Activated CD4-positive, alpha-beta T cell treated with anti-CD3 and anti-CD28 coated beads for 48 hours (primary cell): Measurements from ENCODE around the gene PARD3.
"Not testable (repeated sequence)": the region's sequence is repeated elsewhere in the genome, so short reads cannot be mapped to it uniquely, and the experiment has no call there.

Experiments used
- DNase-seq: peaks from one replicate; pipeline ENCODE4 v3.0.0-alpha.2; 2020

PARD3 gene

DNA sequence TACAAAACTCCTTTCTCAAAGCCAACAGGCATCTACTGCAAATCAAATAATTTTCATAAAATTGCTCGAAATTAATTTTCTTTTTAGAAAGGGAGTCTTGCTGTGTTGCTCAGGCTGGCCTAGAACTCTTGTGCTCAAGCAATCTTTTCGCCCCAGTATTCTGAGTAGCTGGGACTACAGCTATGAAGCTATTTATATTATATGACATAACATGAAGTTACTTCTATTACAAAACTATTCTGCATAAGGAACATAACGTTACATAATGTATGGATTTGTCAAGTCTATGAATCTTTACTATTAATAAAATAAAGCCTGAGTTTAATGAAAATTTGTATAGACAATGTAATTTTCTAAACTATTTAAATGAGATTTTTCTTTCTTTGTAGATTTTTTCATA, 415.0 kb downstream of the PARD3 start:
- DNase-seq: no peak

GRCh38 chr10:34399013-34399412, 416.1 kb downstream of the PARD3 start:
- no peak for DNase-seq

- no peak for DNase-seq
Observed at GRCh38 chr10:34397324-34397723, 417.8 kb downstream of the PARD3 start.

- DNase-seq: no peak
Observed at GRCh38 chr10:34396663-34397062, 418.4 kb downstream of the PARD3 start.

DNA sequence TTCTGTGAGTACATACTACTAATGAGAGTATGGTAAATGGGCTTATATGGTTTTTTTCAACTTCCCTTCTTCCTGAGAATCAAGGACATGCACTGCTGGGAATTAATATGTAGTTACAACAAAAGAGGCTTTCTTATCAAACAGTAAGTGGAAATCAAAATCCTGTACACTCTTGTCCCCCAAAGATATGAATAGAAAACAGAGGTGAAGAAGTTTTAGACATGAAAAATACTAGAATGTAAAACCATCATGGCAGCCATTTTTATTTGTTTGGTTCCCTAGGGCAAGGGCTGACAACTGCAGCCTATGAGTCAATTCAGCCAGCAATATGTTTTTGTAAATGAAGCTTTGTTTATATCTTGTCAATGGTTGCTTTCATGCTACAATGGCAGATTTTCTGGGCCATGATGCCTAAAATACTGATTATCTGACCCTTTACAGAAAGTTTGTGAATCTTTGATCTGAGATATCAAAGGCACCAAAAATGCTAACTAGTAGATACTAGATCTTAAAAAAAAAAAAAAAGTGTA, 422.4 kb downstream of the PARD3 start:
- no peak for DNase-seq

DNA sequence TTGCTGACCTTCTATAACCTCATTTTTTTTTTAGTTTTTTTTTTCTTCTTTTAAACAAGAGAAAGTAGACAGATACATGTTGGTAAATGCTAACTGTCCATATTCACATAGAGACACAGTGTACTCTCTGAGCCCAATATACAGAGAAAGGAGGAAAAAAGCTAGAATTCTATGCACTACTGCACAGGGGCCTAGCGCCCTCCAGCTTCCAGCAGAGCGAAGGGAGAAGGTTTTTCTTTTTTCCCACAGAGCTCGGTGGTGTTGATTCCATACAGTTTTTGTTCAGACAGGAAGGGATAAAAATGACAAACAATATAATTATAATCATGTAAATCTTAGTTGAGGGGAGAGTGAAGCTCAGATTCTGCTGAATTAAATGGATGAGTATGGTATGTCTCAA, 423.9 kb downstream of the PARD3 start:
- DNase-seq: not testable (repeated sequence)

- DNase-seq: no peak
Observed at GRCh38 chr10:34389801-34390200, 425.3 kb downstream of the PARD3 start.

GRCh38 chr10:34386921-34387320, 428.2 kb downstream of the PARD3 start:
- no peak for DNase-seq

DNA sequence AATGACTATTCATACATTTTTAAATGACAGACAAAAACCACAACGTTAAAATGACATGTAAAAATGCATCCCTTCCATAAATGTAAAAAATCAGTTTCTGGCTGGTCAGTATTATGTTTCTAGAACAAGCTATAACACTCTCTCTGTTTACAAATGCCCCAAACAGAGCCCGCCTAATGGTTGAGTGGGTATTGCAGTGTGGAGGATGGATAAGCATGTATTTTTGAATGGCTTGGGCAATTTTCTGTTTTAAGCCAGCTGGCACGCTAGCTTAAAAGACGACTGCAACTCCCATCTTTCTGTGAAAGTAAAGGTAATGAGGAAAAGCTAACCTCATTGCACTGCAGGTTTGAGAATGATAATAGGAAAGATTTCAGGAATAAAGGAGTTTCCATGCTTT, 430.7 kb downstream of the PARD3 start:
- no peak for DNase-seq

DNA sequence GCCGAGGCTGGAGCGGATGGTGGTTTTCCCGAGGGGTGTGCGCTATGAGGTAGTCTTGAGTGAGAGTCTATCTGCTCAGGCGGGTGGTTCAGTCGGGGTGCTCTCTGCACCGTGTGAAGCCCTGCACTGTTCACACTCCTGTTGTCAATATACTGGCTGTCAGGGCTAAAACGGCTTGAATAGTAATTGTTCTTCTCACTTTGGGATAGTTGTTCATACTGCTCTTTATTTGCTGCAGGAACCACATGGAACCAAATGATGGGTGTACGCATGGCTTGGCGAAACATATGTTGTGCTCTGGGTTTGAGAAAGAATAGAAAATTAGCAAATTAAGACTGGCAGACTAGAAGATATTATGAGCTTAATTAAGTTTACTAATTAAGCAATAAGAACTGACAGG, 432.5 kb downstream of the PARD3 start:
- DNase-seq: no peak

DNA sequence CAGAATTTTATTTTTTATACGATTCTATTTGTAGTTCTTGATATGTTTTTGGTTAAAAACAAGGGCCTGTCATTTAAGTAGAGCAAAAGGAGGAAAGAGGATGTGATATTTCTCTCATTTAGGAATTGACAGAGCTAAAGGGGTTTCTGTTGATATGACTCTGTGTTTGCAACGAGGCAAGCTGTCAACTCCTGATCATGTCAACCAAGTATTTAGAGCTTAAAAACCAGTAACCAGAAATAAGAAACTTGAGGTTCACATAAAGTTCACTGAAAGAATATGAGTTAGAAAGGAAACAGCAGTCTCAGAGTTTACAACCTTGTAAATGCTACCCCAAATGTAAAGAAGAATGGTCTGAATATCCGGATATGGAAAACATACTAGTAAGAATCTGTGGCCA, 434.2 kb downstream of the PARD3 start:
- no peak for DNase-seq

- DNase-seq: no peak
Observed at GRCh38 chr10:34378297-34378696, 436.8 kb downstream of the PARD3 start.

DNA sequence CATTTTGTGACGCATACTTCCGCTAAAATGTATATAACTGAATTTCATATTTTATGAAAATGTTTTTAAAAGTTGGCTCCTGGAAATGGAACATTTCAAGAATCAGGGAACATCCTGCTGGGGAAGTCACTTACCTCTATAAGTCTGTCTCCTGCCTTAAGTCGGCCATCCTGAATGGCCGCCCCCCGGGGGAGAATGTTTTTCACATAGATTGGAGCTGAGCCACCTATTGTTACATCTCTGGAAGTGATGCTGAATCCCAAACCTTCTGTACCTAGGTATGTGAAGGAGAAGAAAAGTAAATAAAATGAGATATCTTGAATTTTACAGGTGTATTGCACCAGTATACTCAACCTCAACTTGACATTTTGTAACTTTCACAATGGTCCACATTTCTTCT, 437.3 kb downstream of the PARD3 start:
- DNase-seq: no peak

- no peak for DNase-seq
Observed at GRCh38 chr10:34374356-34375045, 440.6 kb downstream of the PARD3 start.

DNA sequence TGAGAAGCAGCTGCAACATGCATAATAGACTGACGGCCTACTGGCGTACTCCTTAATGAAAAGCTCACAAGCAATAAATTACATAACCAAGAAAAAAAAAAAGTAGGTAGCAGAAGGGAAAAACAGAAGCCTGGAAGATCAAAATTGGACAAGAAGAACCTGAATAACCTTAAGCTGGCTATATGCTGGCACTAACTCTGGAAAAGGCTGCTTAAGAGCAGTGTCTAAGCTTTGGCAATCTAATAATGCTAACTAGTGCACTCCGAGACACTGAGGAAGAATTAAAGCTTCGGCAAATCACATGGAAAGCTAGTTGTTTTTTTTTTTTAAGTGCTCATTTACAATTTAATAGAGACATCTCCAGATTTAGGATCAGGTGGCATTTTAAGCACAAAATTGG, 441.9 kb downstream of the PARD3 start:
- DNase-seq: no peak

- DNase-seq: no peak
Observed at GRCh38 chr10:34372509-34372908, 442.6 kb downstream of the PARD3 start.

DNA sequence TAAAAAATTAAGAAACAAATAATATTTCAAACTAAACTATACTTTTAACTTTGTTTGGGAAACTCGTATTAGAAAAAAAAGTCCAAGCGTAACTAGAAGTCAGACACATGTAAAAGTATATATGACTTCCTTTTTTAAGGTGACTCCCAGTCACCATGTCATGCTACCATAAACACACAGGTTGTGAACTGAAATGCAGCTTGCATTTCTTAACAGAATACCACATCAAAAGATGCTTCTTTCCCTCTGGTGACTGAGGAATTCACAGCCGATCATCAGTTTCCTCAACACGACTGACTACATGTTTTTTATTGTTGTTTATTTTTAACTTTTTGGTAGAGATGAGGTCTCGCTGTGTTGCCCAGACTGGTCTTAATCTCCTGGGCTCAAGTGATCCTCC, 445.0 kb downstream of the PARD3 start:
- DNase-seq: no peak

DNA sequence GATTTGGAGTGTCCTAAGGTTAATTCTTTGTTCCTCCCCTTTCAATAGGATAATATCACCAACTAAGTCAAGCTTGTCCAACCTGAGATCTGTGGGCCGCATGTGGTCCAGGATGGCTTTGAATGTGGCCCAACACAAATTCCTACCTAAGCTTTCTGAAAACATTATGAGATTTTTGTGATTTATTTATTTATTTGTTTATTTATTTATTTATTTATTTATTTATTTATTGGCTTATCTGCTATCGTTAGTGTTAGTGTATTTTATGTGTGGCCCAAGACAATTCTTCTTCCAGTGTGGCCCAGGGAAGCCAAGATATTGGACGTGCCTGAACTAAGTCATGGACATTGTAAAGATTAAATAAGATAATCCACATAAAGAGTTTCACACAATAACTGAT, 446.0 kb downstream of the PARD3 start:
- DNase-seq: no peak

GRCh38 chr10:34364253-34365037, 450.7 kb downstream of the PARD3 start:
- no peak for DNase-seq

DNA sequence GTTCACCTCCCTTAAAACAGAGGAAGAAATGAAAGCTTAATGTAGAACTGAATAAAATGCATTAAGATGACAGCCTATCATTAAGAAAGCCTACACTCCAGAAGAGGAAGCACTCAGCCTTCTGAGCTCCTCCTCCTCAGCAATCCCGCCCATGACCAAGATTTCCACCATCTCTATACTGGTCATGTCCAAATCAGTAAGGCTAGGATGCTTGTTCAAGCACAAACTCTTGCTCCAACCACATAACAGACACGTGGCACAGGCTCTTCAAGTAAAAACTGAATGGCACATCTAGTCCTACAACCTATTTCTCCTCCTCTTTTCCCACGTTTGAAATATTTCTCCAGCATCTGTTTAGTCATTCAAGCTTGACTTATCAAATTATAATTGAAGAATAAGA, 454.1 kb downstream of the PARD3 start:
- no peak for DNase-seq

GRCh38 chr10:34359435-34359813, 455.7 kb downstream of the PARD3 start:
- DNase-seq: no peak

DNA sequence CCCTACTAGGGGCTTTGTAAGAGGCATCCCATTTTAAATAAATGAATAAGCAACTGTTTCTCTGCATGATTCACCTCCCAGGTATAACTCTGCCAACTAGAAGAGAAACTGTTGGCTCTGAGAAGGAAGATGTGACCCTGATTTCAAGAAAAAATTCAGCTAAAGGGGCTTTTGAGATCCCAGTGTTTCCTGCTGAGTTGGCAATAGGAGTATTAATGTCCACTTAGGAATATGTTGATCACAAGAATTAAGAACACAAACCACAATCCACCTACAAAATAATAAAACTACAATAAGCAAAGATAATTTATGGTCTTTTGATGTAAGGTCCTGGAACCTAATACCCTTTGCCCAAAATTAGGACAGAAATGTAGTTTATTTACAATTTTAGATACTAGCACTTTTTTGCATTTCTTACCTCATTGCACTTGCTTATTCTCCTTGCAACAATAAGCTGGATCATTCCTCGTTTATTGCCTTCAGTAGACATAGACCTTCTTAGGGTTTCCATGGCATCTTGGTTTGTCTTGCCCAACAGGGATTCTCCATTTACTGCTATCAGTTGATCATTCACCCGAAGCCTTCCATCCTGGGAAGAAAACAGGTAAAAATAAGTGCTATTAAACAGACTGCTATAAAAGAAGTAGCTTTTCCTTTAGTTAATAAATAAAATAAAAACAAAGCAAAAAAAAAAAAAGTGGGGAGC, 456.2 kb downstream of the PARD3 start:
- no peak for DNase-seq

- DNase-seq: no peak
Observed at GRCh38 chr10:34356463-34356862, 458.6 kb downstream of the PARD3 start.

- not testable (repeated sequence) for DNase-seq
Observed at GRCh38 chr10:34353530-34353929, 461.6 kb downstream of the PARD3 start.
